Peyer's patch (tissue), 4 donors: ENCODE data around the gene THRSP. TPM values are rescaled to one million over a fixed set of nuclear protein-coding genes. Genes with fewer than 3 reads are reported as not detected.
"Not testable (repeated sequence)": the region's sequence is repeated elsewhere in the genome, so short reads cannot be mapped to it uniquely, and the experiment has no call there.

ENCODE experiments used
- DNase-seq, 3 donors: peaks; one replicate each; pipeline ENCODE4 v3.0.0-alpha.2; 2017 to 2019
- H3K27ac ChIP-seq, 4 donors: fragments of 200-600 bp; sonication (generic); one replicate each; pipeline ENCODE4 v1.5.1; 2016 to 2019
- H3K27me3 ChIP-seq, 2 donors: fragments of 200-600 bp; sonication (generic); one replicate each; pipeline ENCODE4 v1.5.1; 2019
- H3K36me3 ChIP-seq, 3 donors: fragments of 200-600 bp; sonication (generic); one replicate each; pipeline ENCODE4 v1.5.1; 2016 to 2019
- H3K4me1 ChIP-seq, 4 donors: fragments of 200-600 bp; sonication (generic); one replicate each; pipeline ENCODE4 v1.5.1; 2016 to 2019
- H3K4me3 ChIP-seq, 4 donors: fragments of 200-600 bp; sonication (generic); 1 replicate in 3 of 4; 2 replicates in 1 of 4; pipeline ENCODE4 v1.5.1; 2016 to 2019; ENCODE audit warnings: mild to moderate bottlenecking in 1 of 4
- H3K9me3 ChIP-seq, 4 donors: fragments of 200-600 bp; sonication (generic); one replicate each; pipeline ENCODE4 v1.5.1; 2016 to 2019; ENCODE audit warnings: mild to moderate bottlenecking in 1 of 4
- POLR2A ChIP-seq, 2 donors: fragments of 450-650 bp; IDR thresholded peaks; one replicate each; pipeline ENCODE4 v1.5.1; 2017; ENCODE audit warnings: antibody characterized with exemption in 2 of 2, mild to moderate bottlenecking in 2 of 2, moderate library complexity in 2 of 2
- total RNA-seq, 4 donors: library from RNA; depleted of rRNA; stranded (reverse); fragments of >200 nt; gene quantifications; one replicate each; pipeline ENCODE4 v1.1.0, GENCODE V29; 2016
- TF ChIP-seq, protein P1 (sequence below), 6 experiments: fragments of 450-650 bp in 4 of 6; fragments of 200-600 bp in 2 of 6; sonication (generic) in 1 of 6; IDR thresholded peaks; one replicate each; pipeline ENCODE4 v1.5.1; 2017 to 2019; ENCODE audit warnings: antibody characterized with exemption in 6 of 6, mild to moderate bottlenecking in 3 of 6, moderate library complexity in 1 of 6

The THRSP gene
- total RNA-seq: 1 to 10 TPM in 1 of 4 donors, not detected in 3; 4.1 TPM

DNA sequence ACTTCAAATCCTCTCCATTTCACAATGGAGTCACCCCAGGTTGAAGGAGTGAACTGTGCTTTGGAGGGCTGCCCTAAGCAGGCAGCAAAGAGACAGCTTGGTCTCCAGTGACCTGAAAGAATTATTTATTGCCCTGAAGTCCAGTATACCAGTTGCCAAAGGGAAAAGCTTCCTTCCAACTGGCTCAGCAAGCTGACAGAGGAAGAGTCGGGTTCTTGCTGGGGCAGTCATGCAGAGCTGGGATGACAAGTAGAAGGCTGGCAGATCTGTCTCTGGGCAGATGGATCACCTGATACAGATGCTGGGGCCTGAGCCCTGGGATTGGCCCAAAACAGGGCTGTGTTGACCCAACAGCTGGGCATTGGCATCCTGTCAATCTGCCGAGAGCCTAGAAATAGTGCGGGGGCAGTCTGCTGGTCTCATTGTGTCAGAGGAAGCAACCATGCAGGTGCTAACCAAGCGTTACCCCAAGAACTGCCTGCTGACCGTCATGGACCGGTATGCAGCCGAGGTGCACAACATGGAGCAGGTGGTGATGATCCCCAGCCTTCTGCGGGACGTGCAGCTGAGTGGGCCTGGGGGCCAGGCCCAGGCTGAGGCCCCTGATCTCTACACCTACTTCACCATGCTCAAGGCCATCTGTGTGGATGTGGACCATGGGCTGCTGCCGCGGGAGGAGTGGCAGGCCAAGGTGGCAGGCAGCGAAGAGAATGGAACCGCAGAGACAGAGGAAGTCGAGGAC is at the start of gene THRSP:
Gene THRSP (plus strand): TSS at position 422 of the 742 bp plus-strand sequence. CDS start 21 bp downstream, at position 443.
- Histone ChIP-seq H3K4me3 (no peak within 1 kb of the TSS), H3K36me3 (peaks cover 0 to 12% (median 0%) of the 10 kb centered on the region in 3 donors), H3K4me1 (no peaks in the 10 kb centered on the region), H3K27me3 (no peaks in the 10 kb centered on the region), H3K9me3 (no peaks in the 10 kb centered on the region), H3K27ac (no peak within 1 kb of the TSS)
- no peak for TF ChIP-seq POLR2A (IDR thresholded peaks at IDR 0.05)
- TF ChIP-seq, protein P1, sequence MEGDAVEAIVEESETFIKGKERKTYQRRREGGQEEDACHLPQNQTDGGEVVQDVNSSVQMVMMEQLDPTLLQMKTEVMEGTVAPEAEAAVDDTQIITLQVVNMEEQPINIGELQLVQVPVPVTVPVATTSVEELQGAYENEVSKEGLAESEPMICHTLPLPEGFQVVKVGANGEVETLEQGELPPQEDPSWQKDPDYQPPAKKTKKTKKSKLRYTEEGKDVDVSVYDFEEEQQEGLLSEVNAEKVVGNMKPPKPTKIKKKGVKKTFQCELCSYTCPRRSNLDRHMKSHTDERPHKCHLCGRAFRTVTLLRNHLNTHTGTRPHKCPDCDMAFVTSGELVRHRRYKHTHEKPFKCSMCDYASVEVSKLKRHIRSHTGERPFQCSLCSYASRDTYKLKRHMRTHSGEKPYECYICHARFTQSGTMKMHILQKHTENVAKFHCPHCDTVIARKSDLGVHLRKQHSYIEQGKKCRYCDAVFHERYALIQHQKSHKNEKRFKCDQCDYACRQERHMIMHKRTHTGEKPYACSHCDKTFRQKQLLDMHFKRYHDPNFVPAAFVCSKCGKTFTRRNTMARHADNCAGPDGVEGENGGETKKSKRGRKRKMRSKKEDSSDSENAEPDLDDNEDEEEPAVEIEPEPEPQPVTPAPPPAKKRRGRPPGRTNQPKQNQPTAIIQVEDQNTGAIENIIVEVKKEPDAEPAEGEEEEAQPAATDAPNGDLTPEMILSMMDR (IDR thresholded peaks at IDR 0.05): no peak
- DNase-seq: no peak

DNA sequence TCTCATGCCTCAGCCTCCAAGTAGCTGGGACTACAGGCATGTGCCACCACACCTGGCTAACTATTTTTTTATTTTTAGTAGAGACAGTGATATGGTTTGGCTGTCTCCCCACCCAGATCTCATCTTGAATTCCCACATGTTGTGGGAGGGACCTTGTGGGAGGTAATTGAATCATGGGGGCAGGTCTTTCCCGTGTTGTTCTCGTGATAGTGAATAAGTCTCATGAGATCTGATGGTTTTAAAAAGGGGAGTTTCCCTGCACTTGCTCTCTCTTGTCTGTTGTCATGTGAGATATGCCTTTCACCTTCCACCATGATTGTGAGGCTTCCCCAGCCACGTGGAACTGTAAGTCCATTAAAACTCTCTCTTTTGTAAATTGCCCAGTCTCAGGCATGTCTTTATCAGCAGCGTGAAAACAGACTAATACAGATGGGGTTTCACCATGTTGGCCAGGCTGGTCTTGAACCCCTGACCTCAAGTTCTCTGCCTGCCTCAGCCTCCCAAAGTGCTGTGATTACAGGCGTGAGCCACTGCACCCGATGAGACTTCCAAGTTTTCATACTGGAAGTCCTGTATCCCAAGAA is 48.6 kb upstream of the THRSP start:
- not testable (repeated sequence) for H3K36me3 ChIP-seq, H3K4me1 ChIP-seq, DNase-seq, H3K27me3 ChIP-seq, H3K4me3 ChIP-seq, H3K27ac ChIP-seq, H3K9me3 ChIP-seq

DNA sequence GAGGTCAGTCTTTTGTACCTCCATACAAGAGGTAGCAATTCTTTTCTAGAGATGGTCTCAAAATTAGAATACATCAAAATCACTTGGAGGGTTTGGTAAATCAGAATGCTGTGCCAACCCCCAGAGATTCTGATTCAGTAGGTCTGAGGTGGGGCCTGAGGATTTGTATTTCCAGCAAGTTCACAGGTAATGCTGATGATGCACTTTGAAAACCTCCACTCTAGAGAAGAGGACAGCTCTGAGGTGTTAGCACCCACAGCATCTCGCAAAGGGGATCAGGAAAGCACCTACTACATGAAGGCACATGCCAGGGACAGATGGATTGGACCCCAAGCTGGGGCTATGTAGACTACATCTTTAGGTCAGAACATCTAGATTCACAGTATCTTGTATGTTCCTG is 47.8 kb upstream of the THRSP start:
- DNase-seq: no peak
- no peaks in the 10 kb centered on the region for H3K4me1 ChIP-seq
- no peaks in the 10 kb centered on the region for H3K9me3 ChIP-seq
- no peak overlapping the region for H3K27ac ChIP-seq
- no peaks in the 10 kb centered on the region for H3K27me3 ChIP-seq
- TF ChIP-seq, protein P1 (IDR thresholded peaks at IDR 0.05): no peak
- TF ChIP-seq POLR2A (IDR thresholded peaks at IDR 0.05): no peak
- H3K4me3 ChIP-seq: no peak overlapping the region
- no peaks in the 10 kb centered on the region for H3K36me3 ChIP-seq

DNA sequence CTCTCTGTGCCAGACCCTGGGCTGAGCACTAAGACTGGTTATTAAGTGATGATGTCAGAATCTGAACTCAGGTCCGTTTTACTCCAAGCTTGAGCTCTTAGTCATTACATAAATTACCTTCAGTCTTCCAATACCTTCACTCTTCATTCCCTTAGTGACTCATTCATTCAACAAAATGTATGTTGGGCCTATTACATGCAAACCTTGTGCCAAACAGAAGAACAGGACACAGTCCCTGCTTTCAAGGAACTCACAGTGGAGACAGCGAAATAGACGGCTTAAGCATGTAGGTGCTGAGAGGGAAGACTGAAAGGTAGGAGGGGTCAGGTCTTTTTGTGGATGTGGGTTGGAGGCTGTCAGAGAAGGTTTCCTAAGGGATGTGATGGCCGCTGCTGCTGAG is 43.9 kb upstream of the THRSP start:
- no peaks in the 10 kb centered on the region for H3K36me3 ChIP-seq
- no peaks in the 10 kb centered on the region for H3K4me1 ChIP-seq
- no peaks in the 10 kb centered on the region for H3K27me3 ChIP-seq
- H3K27ac ChIP-seq: no peak overlapping the region
- H3K4me3 ChIP-seq: no peak overlapping the region
- no peak for DNase-seq
- TF ChIP-seq, protein P1 (IDR thresholded peaks at IDR 0.05): no peak
- no peak for TF ChIP-seq POLR2A (IDR thresholded peaks at IDR 0.05)
- no peaks in the 10 kb centered on the region for H3K9me3 ChIP-seq

- H3K9me3 ChIP-seq: no peaks in the 10 kb centered on the region
- TF ChIP-seq, protein P1 (IDR thresholded peaks at IDR 0.05): no peak
- TF ChIP-seq POLR2A (IDR thresholded peaks at IDR 0.05): no peak
- no peak for DNase-seq
- no peak overlapping the region for H3K4me3 ChIP-seq
- no peaks in the 10 kb centered on the region for H3K36me3 ChIP-seq
- H3K27ac ChIP-seq: no peak overlapping the region
- no peaks in the 10 kb centered on the region for H3K27me3 ChIP-seq
- no peaks in the 10 kb centered on the region for H3K4me1 ChIP-seq
These were observed 43.4 kb upstream of the THRSP start for GRCh38 chr11:78020246-78020645.

GRCh38 chr11:78021611-78022010 is 42.0 kb upstream of the THRSP start:
- Histone ChIP-seq H3K4me1 (no peaks in the 10 kb centered on the region), H3K27ac (no peak overlapping the region), H3K9me3 (no peaks in the 10 kb centered on the region), H3K4me3 (no peak overlapping the region), H3K36me3 (no peaks in the 10 kb centered on the region), H3K27me3 (no peaks in the 10 kb centered on the region)
- no peak for DNase-seq
- TF ChIP-seq POLR2A (IDR thresholded peaks at IDR 0.05): no peak
- TF ChIP-seq, protein P1 (IDR thresholded peaks at IDR 0.05): no peak
